H1 (cell line): ENCODE measurements around the gene DNAJC22. TPM values are rescaled to one million over a fixed set of nuclear protein-coding genes. Genes with fewer than 3 reads are reported as not detected.

Source experiments
- polyA plus RNA-seq, 7 experiments: library from polyadenylated mRNA; depleted of rRNA in 3 of 7; stranded (reverse) in 5 of 7; unstranded in 2 of 7; fragments of >200 nt in 5 of 7; fragments of 200-250 nt in 2 of 7; gene quantifications; 1 replicate in 5 of 7; 2 replicates in 1 of 7; 4 replicates in 1 of 7; pipeline versions ENCODE4 v1.2.1 to v1.2.3, GENCODE V29; 2011 to 2013; ENCODE audit warnings: missing spikeins in 2 of 7, mixed read lengths in 2 of 7
- total RNA-seq: library from RNA; stranded (reverse); fragmentation: NEBNext Ultra II Directional; extraction: Animal tissue kit (Norgen Biotek cat#: 25700); gene quantifications from 2 replicates; pipeline ENCODE4 v1.2.1, GENCODE V29; 2021
- TF ChIP-seq, protein P1 (sequence below): IDR thresholded peaks from 2 replicates; pipeline ENCODE4 v1.6.1; 2011; ENCODE audit warnings: low read length, improper control_type of control experiment

Gene DNAJC22
- total and polyA plus RNA-seq, 2 of the 8 experiments (the other 6 are each of a cell fraction or from before 2014, with no cell fraction given): 0.20 to 0.39 TPM

DNA sequence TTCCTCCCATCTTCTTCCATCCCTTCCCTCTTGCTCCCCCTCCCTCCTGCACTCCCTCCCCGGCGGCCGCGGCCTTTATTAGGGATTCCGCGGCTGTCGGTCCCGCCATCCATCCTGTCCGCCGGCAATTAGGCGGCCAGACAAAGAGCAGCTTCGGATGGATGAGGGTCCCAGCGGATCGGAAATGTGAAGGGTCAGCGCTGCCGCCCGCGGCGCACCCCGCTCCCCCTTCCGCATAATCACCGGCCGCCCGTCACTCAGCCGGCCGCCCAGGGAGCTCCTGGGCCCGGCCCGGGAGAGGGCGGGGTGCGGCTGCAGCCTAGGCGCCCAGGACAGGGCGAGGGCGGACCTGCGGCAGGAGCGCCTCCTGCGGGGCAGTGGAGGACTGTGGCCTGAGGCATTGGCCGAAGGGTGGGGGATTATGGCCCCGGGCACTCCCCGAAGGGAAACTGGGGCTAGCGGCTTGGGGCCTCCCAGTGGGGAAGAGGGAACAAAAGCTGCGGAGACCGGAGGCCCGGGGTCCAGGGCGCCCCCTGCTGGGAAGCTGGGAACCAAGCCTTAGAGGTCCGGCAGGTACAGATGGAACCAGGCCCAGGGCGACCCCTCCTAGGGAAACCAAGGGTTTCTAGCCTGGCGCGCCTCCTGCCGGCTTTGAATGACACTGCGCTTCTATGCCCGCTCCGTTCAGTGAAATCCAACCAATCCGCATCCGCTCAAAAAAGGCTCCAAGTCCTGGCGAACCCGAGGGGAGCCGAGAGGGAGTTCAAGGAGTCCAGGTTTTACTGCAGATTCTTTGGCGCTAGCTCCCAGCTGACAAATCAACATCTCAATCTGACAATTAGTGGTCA, 4.4 kb upstream of the DNAJC22 start (continued):
- TF ChIP-seq, protein P1, sequence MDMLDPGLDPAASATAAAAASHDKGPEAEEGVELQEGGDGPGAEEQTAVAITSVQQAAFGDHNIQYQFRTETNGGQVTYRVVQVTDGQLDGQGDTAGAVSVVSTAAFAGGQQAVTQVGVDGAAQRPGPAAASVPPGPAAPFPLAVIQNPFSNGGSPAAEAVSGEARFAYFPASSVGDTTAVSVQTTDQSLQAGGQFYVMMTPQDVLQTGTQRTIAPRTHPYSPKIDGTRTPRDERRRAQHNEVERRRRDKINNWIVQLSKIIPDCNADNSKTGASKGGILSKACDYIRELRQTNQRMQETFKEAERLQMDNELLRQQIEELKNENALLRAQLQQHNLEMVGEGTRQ: no peak
- TF ChIP-seq, all 59 proteins: peak for 21
